Smooth muscle cell (in vitro differentiated cells): ENCODE results near the gene USP22. TPM values are rescaled to one million over a fixed set of nuclear protein-coding genes. Genes with fewer than 3 reads are reported as not detected.

ENCODE experiments used
- DNase-seq: peaks from one replicate; lab custom pipeline; 2025; ENCODE audit not compliant: unreplicated experiment; lab: John Stamatoyannopoulos, UW
- H2AFZ ChIP-seq: fragments of 200-600 bp; sonication (generic); 2 replicates; pipeline ENCODE4 v1.6.0; 2016; ENCODE audit warnings: antibody characterized with exemption, low read depth, mild to moderate bottlenecking
- H3F3A ChIP-seq: fragments of 200-600 bp; sonication (generic); 2 replicates; pipeline ENCODE4 v1.6.0; 2017; ENCODE audit warnings: antibody characterized with exemption, low read depth
- H3K27ac ChIP-seq: fragments of 200-600 bp; sonication (generic); 2 replicates; pipeline ENCODE4 v1.5.1; 2016; ENCODE audit warnings: low read depth, mild to moderate bottlenecking
- H3K27me3 ChIP-seq: fragments of 200-600 bp; sonication (generic); 2 replicates; pipeline ENCODE4 v1.6.1; 2016; ENCODE audit warnings: low read depth, mild to moderate bottlenecking
- H3K36me3 ChIP-seq: fragments of 200-600 bp; sonication (generic); 2 replicates; pipeline ENCODE4 v1.5.1; 2016; ENCODE audit warnings: low read depth
- H3K4me1 ChIP-seq: fragments of 200-600 bp; sonication (generic); 2 replicates; pipeline ENCODE4 v1.5.1; 2016; ENCODE audit warnings: low read depth
- H3K4me2 ChIP-seq: fragments of 200-600 bp; sonication (generic); 2 replicates; pipeline ENCODE4 v1.6.0; 2016; ENCODE audit warnings: mild to moderate bottlenecking
- H3K4me3 ChIP-seq: fragments of 200-600 bp; sonication (generic); 2 replicates; pipeline ENCODE4 v1.5.1; 2016; ENCODE audit warnings: mild to moderate bottlenecking
- H3K79me2 ChIP-seq: fragments of 200-600 bp; sonication (generic); 2 replicates; pipeline ENCODE4 v1.6.0; 2016; ENCODE audit warnings: low read depth, mild to moderate bottlenecking
- H3K9ac ChIP-seq: fragments of 200-600 bp; sonication (generic); 2 replicates; pipeline ENCODE4 v1.6.0; 2016; ENCODE audit warnings: low read depth
- H3K9me3 ChIP-seq: fragments of 200-600 bp; sonication (generic); replicated peaks from 2 replicates; pipeline ENCODE4 v1.5.1; 2016; ENCODE audit warnings: low read depth
- H4K20me1 ChIP-seq: fragments of 200-600 bp; sonication (generic); 2 replicates; pipeline ENCODE4 v1.6.0; 2016; ENCODE audit warnings: low read depth
- CTCF ChIP-seq: fragments of 200-600 bp; sonication (generic); IDR thresholded peaks from 2 replicates; pipeline ENCODE4 v1.5.1; 2017; ENCODE audit warnings: borderline replicate concordance, mild to moderate bottlenecking, antibody characterized with exemption; ENCODE audit not compliant: insufficient read depth, poor library complexity, severe bottlenecking
- WGBS: methylation state at CpG from one replicate; pipeline ENCODE4 v1.1.7; 2016; ENCODE audit warnings: low lambda C conversion rate; 5-methylcytosine and 5-hydroxymethylcytosine counted together
- polyA plus RNA-seq: library from polyadenylated mRNA; unstranded; fragments of >200 nt; fragmentation: Nextera tagmentation; extraction: Ambion mirVana; gene quantifications from 2 replicates; pipeline ENCODE4 v1.2.1, GENCODE V29; 2016
- total RNA-seq: library from RNA; depleted of rRNA; stranded (reverse); fragments of >200 nt; gene quantifications from 2 replicates; pipeline ENCODE4 v1.2.3, GENCODE V29; 2014

The USP22 gene
- total and polyA plus RNA-seq, 2 experiments from 2014 or later, result 79.3 to 151 TPM

DNA sequence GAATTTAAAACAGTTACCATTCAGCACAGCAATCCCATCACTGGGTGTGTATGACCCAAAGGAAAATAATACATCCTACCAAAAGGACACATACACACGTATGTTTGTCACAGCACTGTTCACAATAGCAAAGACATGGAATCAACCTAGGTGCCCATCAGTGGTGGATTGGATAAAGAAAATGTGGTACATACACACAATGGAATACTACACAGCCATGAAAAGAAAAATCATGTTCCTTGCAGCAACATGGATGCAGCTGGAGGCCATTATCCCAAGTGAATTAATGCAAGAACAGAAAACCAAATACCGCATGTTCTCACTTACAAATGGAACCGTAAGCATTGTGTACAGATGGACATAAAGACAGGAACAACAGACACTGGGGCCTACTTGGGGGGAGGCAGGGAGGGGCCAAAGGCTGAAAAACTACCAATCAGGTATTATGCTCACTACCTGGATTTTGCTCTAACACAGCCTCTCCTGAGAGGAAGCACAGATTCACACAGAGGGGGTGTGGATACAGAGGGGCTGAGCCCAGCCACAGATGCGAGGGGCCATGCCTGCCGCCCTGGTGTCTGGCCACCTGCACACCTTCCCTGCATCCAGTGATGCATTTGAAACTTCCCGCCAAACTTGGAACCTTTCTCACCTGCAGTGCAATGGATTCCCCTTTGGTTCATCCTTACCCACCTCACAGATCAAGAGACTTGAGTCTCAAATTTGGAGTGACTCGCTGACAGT, 55.9 kb downstream of the USP22 start:
- Histone ChIP-seq H2AFZ (no peak overlapping the region), H3K27me3 (no peaks in the 10 kb centered on the region), H3K4me1 (no peaks in the 10 kb centered on the region), H3K36me3 (no peaks in the 10 kb centered on the region), H3K9ac (no peak overlapping the region), H3K4me3 (no peak overlapping the region), H4K20me1 (no peaks in the 10 kb centered on the region), H3K27ac (no peak overlapping the region), H3K79me2 (no peaks in the 10 kb centered on the region), H3K9me3 (no peaks in the 10 kb centered on the region), H3F3A (no peaks in the 10 kb centered on the region), H3K4me2 (no peak overlapping the region)
- no peak for DNase-seq
- no peak for TF ChIP-seq CTCF
- over 99% methylated on average over 7 of the region's 7 CpGs for WGBS

GRCh38 chr17:20983359-20983637, 59.5 kb downstream of the USP22 start:
- Histone ChIP-seq H3K36me3 (no peaks in the 10 kb centered on the region), H3K79me2 (no peaks in the 10 kb centered on the region), H3K4me2 (no peak overlapping the region), H3K4me1 (no peaks in the 10 kb centered on the region), H3K9ac (no peak overlapping the region), H3K9me3 (no peaks in the 10 kb centered on the region), H2AFZ (no peak overlapping the region), H3F3A (no peaks in the 10 kb centered on the region), H3K27me3 (no peaks in the 10 kb centered on the region), H4K20me1 (no peaks in the 10 kb centered on the region), H3K4me3 (no peak overlapping the region), H3K27ac (no peak overlapping the region)
- TF ChIP-seq CTCF, result no peak
- WGBS, result 96% methylated on average over 3 of the region's 3 CpGs
- no peak for DNase-seq

GRCh38 chr17:20982589-20983358, 60.0 kb downstream of the USP22 start:
- DNase-seq, result no peak
- Histone ChIP-seq H3K4me3 (no peak overlapping the region), H3K36me3 (no peaks in the 10 kb centered on the region), H3K4me2 (no peak overlapping the region), H3K4me1 (no peaks in the 10 kb centered on the region), H3K79me2 (no peaks in the 10 kb centered on the region), H3K27me3 (no peaks in the 10 kb centered on the region), H3K27ac (no peak overlapping the region), H3K9ac (no peak overlapping the region), H4K20me1 (no peaks in the 10 kb centered on the region), H3K9me3 (no peaks in the 10 kb centered on the region), H2AFZ (no peak overlapping the region), H3F3A (no peaks in the 10 kb centered on the region)
- 96% methylated on average over 17 of the region's 17 CpGs for WGBS
- TF ChIP-seq CTCF, result no peak
